Hypothalamus (tissue), 51 donors: ENCODE measurements around the gene MINDY2.
A peak's percentile ranks its signal among the peaks of the same experiment; 100 is the strongest.

ENCODE experiments used
- DNase-seq, 51 donors: peaks; one replicate each; lab custom pipeline; 2025; lab: John Stamatoyannopoulos, UW

Gene MINDY2

GRCh38 chr15:58770857-58771620, at the start of gene MINDY2:
Gene MINDY2 (plus strand): TSS chr15:58771302. CDS start chr15:58771396, 94 bp downstream.
- DNase-seq = peak; percentile 78 to 99 (median 96)

- DNase-seq = no peak
Measured at GRCh38 chr15:58724466-58724865, 46.6 kb upstream of the MINDY2 start.

- DNase-seq = no peak
Measured at GRCh38 chr15:58726867-58727266, 44.2 kb upstream of the MINDY2 start.

DNA sequence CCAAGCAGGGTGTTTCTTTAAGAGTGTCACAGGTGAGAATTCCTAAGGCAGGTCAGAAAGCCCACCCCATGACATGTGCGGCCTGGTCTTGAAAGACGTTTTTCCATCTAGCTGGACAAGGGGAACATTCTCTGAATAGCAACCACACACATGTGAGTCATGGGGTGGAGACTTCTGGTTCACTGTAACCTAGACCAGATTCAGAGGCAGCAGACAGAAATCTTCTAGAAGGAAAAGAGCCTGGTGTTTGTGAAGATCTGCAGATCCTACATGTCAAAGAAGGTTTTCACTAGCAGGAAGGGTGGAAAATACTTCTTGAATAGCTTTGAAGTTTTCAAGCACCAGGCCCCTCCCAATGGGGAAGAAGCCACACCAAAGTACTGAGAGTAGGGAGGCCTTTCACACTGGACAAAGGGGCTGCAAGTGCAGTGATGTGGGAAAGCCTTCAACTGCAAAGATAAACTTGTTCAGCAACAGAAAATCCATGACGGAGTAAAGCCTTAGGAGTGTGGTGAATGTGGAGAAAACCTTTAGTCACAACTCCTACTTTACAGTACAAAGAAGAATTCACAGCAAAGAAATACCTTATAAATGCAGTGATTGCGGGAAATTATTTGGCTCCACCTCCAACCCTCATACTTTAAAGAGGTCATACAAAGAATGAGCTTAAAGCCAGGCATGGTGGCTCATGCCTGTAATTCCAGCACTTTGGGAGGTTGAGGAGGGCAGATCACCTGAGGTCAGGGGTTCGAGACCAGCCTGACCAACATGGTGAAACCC, 39.2 kb upstream of the MINDY2 start:
- DNase-seq = no peak

- no peak for DNase-seq
Measured at GRCh38 chr15:58732625-58733363, 38.3 kb upstream of the MINDY2 start.

GRCh38 chr15:58734859-58735258, 36.2 kb upstream of the MINDY2 start:
- DNase-seq = no peak

DNA sequence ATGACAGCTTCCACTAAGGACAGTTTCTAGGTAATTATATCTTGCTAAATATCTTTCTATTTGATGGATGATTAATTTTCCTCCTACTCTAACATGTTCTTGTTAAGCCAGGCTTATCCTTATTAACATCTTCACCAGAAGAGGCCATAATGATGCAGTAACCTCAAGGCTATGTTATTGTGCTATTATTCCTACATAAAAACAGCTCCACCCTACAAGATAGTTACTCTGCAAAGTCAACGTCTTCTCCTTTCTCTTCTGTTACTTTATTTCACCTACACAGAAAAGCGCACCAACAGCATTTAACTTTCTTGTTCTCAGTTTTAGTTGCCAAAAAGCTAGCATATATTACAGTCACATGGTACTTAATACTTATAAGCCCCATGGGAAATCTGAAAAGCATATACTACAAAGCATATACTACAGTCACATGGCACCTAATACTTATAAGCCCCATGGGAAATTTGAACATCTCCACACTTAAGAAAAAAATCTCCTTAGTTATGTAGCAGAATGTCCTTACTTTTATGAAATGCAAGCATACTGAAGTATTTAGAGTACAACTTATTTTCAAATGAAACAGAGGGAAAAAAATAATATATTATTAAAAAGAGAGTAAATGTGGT, 35.0 kb upstream of the MINDY2 start:
- DNase-seq = no peak

GRCh38 chr15:58737298-58737697, 33.8 kb upstream of the MINDY2 start:
- DNase-seq = no peak

- no peak for DNase-seq
Measured at GRCh38 chr15:58738046-58738707, 32.9 kb upstream of the MINDY2 start.

DNA sequence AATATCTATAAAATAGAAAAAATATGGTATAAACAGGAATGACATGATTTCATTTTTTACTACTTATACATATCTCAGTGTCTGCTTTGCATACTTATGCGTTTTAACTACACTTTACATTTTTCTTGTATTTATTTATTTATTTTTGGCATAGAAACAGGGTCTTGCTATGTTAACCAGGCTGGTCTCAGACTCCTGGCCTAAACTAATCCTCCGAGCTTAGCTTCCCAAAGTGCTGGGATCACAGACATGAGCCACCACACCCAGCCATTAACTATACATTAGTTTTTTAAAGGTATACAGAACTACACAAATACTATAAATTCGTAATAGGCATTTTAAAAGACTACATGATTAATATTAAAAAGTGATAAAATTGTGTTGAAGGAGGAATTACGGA, 30.7 kb upstream of the MINDY2 start:
- no peak for DNase-seq

- DNase-seq = no peak
Measured at GRCh38 chr15:58741032-58741431, 30.1 kb upstream of the MINDY2 start.

GRCh38 chr15:58742022-58742813, 28.9 kb upstream of the MINDY2 start:
- no peak for DNase-seq

DNA sequence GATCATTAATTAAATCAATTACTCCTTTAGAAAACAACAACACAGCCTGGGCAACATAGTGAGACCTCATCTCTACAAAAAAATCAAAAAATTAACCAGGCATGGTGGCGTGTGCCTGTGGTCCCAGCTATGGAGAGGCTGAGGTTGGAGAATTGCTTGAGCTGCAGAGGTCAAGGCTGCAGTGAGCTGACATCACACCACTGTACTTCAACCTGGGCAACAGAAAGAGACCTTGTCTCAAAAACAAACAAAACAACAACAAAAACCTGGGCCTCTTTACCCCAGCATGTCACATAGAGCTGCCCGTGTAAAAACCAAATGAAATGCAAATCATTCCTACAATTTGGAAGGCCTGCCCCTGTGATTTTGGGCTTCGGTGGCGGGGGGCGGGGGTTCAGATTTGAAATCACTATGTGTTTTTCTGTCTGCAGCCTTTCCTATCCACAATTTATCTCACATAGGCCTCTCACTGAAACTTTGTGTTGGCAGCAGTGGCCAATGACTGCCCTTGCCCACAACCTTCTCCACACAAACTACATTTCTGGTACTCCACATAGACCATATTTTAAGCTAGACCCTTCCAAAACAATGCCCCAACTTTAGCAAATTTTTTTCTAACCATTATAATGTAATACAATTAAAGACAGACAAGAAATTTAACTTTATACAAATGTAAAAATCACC, 28.1 kb upstream of the MINDY2 start:
- no peak for DNase-seq

DNA sequence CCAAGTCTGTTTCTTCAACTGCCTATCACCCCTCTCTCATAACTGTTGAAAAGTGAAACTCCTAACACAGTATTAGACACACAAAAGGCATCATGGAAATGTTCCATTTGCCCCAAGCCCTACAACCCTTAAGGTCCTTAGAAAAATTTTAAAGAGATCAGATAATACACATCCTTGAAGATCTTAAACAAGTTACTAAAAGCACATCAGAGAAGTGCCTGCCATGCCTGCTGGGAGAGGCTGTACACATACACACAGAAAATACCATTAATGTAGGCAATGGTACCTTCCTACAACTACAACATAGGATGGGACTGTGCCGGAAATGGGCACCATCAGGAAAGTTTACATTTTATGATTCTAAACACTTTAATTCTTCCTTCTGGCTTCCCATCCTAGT, 24.9 kb upstream of the MINDY2 start:
- no peak for DNase-seq

GRCh38 chr15:58748040-58748851, 22.9 kb upstream of the MINDY2 start:
- peak in 1 of 51 donors; percentile 61 for DNase-seq

DNA sequence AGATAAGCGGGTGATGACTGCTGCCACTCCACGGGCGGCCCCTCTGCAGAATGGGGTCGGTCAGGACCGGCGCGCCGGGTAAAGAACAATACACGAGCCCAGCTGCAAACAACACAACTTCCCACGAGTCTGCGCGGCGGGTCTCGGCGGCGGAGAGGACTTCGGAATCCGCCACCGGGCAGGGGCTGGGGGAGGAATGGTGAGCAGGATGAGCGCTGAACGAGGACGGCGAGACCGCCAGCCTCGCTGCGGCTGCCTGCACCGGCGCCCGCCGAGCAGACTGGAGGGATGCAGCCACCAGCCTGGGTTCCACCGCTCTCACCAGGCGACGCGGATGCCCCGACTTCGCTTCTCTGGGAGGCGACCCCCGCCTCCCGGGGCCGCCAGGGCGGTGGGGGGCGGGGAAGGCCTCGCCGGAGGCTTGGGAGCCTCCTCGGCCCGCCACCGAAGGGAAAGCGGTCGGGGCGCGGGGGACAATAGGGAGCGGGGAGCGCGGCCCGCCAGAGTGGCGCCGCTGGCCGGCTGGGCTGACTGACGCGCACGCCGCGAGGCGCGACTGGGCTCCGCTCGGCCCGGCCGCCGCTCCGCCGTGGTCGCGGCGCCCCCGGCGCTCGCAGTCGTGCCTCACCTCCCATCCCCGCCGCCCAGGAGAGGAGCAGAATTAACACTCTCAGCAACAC, 22.1 kb upstream of the MINDY2 start:
- DNase-seq = peak in 37 of 51 donors; percentile 15 to 71 (median 50)
